GM18507 (cell line): Measurements from ENCODE around the gene ATM.
A peak's percentile ranks its signal among the peaks of the same experiment; 100 is the strongest.

ENCODE experiments used
- DNase-seq: peaks from one replicate; pipeline ENCODE4 v3.0.0; 2011; ENCODE audit warnings: low read depth; ENCODE audit not compliant: insufficient read length; ENCODE audit errors: extremely low spot score
- FAIRE-seq: peaks from 2 replicates; lab custom pipeline; 2011; peaks lifted over from hg19 to GRCh38; lab: Jason Lieb, UNC

Gene ATM

GRCh38 chr11:108220721-108221336, 2.0 kb upstream of the ATM start:
- DNase-seq, result no peak
- FAIRE-seq, result no peak

- no peak for FAIRE-seq
- no peak for DNase-seq
Observed at GRCh38 chr11:108221371-108221770, 1.5 kb upstream of the ATM start.

- FAIRE-seq, result peak; percentile 12
- DNase-seq, result no peak
Observed at GRCh38 chr11:108221911-108222573, 825 bp upstream of the ATM start.

- DNase-seq (no peak), FAIRE-seq (peak; percentile 74)
Observed at GRCh38 chr11:108223348-108224149, 682 bp downstream of the ATM start.

GRCh38 chr11:108224366-108224765, 1.5 kb downstream of the ATM start:
- FAIRE-seq (peak; percentile 62), DNase-seq (no peak)

- no peak for DNase-seq
- FAIRE-seq, result peak; percentile 78
Observed at GRCh38 chr11:108224911-108225786, 2.3 kb downstream of the ATM start.

- no peak for DNase-seq
- FAIRE-seq, result no peak
Observed at GRCh38 chr11:108226036-108226435, 3.2 kb downstream of the ATM start.

- FAIRE-seq (no peak), DNase-seq (no peak)
Observed at GRCh38 chr11:108228251-108228650, 5.4 kb downstream of the ATM start.

- DNase-seq, result no peak
- FAIRE-seq, result no peak
Observed at GRCh38 chr11:108233277-108233945, 10.5 kb downstream of the ATM start.

GRCh38 chr11:108235192-108235591, 12.3 kb downstream of the ATM start:
- no peak for DNase-seq
- FAIRE-seq, result no peak

- FAIRE-seq, result no peak
Observed at GRCh38 chr11:108235633-108236032, 12.8 kb downstream of the ATM start.

GRCh38 chr11:108237058-108237481, 14.2 kb downstream of the ATM start:
- FAIRE-seq, result no peak
- no peak for DNase-seq

More at GRCh38 chr11:108235633-108236032, 12.8 kb downstream of the ATM start:
- DNase-seq, result no peak

GRCh38 chr11:108239076-108239475, 16.2 kb downstream of the ATM start:
- no peak for DNase-seq
- no peak for FAIRE-seq

GRCh38 chr11:108241330-108242037, 18.6 kb downstream of the ATM start:
- no peak for FAIRE-seq
- no peak for DNase-seq

GRCh38 chr11:108242422-108242821, 19.6 kb downstream of the ATM start:
- FAIRE-seq (no peak), DNase-seq (no peak)

- DNase-seq (no peak), FAIRE-seq (no peak)
Observed at GRCh38 chr11:108246308-108246707, 23.4 kb downstream of the ATM start.

GRCh38 chr11:108246885-108247284, 24.0 kb downstream of the ATM start:
- DNase-seq, result no peak
- no peak for FAIRE-seq

- FAIRE-seq, result no peak
- no peak for DNase-seq
Observed at GRCh38 chr11:108253176-108253575, 30.3 kb downstream of the ATM start.

- DNase-seq, result no peak
- FAIRE-seq, result no peak
Observed at GRCh38 chr11:108269583-108269982, 46.7 kb downstream of the ATM start.
